ENCODE results near the gene CBARP.

DNA sequence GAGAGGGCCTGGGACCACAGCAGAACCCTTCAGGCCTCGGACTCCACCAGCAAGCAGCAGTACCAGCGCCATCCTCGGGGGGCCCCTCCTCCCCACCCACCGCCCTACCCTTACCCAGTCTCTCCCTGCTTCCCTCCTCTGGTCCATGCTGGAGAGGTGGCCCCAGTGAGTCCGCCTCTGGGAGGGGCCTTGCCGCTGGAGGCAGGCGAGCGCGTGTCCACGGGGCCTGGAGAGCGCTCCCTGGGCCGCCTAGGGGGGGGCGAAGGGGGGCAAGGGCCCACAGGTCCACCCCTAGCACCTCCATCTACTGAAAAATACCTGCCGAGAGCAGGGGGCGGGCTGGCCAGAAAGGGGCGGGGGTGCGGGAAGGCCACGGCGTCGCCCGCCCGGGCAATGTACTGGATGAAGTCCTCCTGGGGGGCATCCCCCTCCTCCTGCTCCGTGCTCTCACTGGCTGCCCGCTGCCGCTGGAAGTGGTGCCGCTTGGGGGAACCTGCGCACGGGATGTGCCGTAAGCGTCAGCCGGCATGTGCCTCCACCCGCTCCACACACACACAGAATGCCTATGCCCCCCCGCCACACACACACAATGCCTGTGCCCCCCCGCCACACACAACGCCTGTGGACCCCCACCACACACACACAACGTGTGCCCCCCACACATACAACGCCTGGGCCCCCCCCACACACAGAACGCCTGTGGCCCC, 6.9 kb downstream of the CBARP start:
- TF ChIP-seq EZH2 (IDR thresholded peaks at IDR 0.05; ENCODE audit: insufficient read depth, poor library complexity, severe bottlenecking) (no peak), EZH2phosphoT487 (IDR thresholded peaks at IDR 0.05; ENCODE audit: insufficient read depth, low read depth) (no peak)

Data from GM23248 (cell line).